Hepatocyte (in vitro differentiated cells): ENCODE measurements around the gene HDAC6. TPM values are rescaled to one million over a fixed set of nuclear protein-coding genes. Genes with fewer than 3 reads are reported as not detected.

Experiments
- DNase-seq: peaks from one replicate; pipeline ENCODE4 v3.0.0-alpha.2; 2016; ENCODE audit warnings: low spot score
- H2AFZ ChIP-seq: fragments of 200-600 bp; sonication (generic); 2 replicates; pipeline ENCODE4 v1.6.0; 2016; ENCODE audit warnings: antibody characterized with exemption, mild to moderate bottlenecking
- H3K27ac ChIP-seq: fragments of 200-600 bp; sonication (generic); 2 replicates; pipeline ENCODE4 v1.5.1; 2016; ENCODE audit warnings: mild to moderate bottlenecking
- H3K27me3 ChIP-seq: fragments of 200-600 bp; sonication (generic); 2 replicates; pipeline ENCODE4 v1.6.1; 2016
- H3K36me3 ChIP-seq: fragments of 200-600 bp; sonication (generic); replicated peaks from 2 replicates; pipeline ENCODE4 v1.5.1; 2016; ENCODE audit warnings: low read depth; ENCODE audit not compliant: insufficient read depth
- H3K4me1 ChIP-seq: fragments of 200-600 bp; sonication (generic); 2 replicates; pipeline ENCODE4 v1.5.1; 2016; ENCODE audit warnings: mild to moderate bottlenecking, moderate library complexity; ENCODE audit not compliant: insufficient read depth
- H3K4me2 ChIP-seq: fragments of 200-600 bp; sonication (generic); 2 replicates; pipeline ENCODE4 v1.6.0; 2016
- H3K4me3 ChIP-seq: fragments of 200-600 bp; sonication (generic); 2 replicates; pipeline ENCODE4 v1.5.1; 2016; ENCODE audit warnings: mild to moderate bottlenecking
- H3K79me2 ChIP-seq: fragments of 200-600 bp; sonication (generic); 2 replicates; pipeline ENCODE4 v1.6.0; 2017; ENCODE audit warnings: mild to moderate bottlenecking
- H3K9me2 ChIP-seq: fragments of 200-600 bp; sonication (generic); replicated peaks from 2 replicates; pipeline ENCODE4 v1.6.0; 2017; ENCODE audit warnings: mild to moderate bottlenecking; ENCODE audit not compliant: insufficient read depth
- H3K9me3 ChIP-seq: fragments of 200-600 bp; sonication (generic); 2 replicates; pipeline ENCODE4 v1.5.1; 2016; ENCODE audit warnings: low read depth, mild to moderate bottlenecking
- H4K20me1 ChIP-seq: fragments of 200-600 bp; sonication (generic); 2 replicates; pipeline ENCODE4 v1.6.0; 2016; ENCODE audit warnings: mild to moderate bottlenecking; ENCODE audit not compliant: insufficient read depth, poor library complexity, severe bottlenecking
- CTCF ChIP-seq: fragments of 200-600 bp; sonication (generic); IDR thresholded peaks from 2 replicates; pipeline ENCODE4 v1.5.1; 2016; ENCODE audit warnings: antibody characterized with exemption, mild to moderate bottlenecking; ENCODE audit not compliant: poor library complexity
- EZH2 ChIP-seq: fragments of 200-600 bp; sonication (generic); IDR thresholded peaks from 2 replicates; pipeline ENCODE4 v1.6.1; 2016; ENCODE audit warnings: antibody characterized with exemption, mild to moderate bottlenecking, borderline replicate concordance
- EZH2phosphoT487 ChIP-seq: fragments of 200-600 bp; sonication (generic); IDR thresholded peaks from one replicate; pipeline ENCODE4 v1.6.1; 2018; ENCODE audit warnings: antibody characterized with exemption, mild to moderate bottlenecking, low read depth, moderate library complexity; ENCODE audit not compliant: unreplicated experiment, severe bottlenecking
- WGBS: methylation state at CpG from one replicate; pipeline ENCODE4 v1.1.6; 2016; ENCODE audit warnings: low lambda C conversion rate; ENCODE audit errors: missing lambda C conversion rate; 5-methylcytosine and 5-hydroxymethylcytosine counted together
- polyA plus RNA-seq: library from polyadenylated mRNA; unstranded; fragments of >200 nt; fragmentation: Nextera tagmentation; extraction: Ambion mirVana; gene quantifications from 2 replicates; pipeline ENCODE4 v1.2.1, GENCODE V29; 2016
- total RNA-seq: library from RNA; depleted of rRNA; stranded (reverse); fragments of >200 nt; gene quantifications from 2 replicates; pipeline ENCODE4 v1.2.3, GENCODE V29; 2014

The HDAC6 gene
- total and polyA plus RNA-seq, 2 experiments from 2014 or later = 68.9 to 96.3 TPM

GRCh38 chrX:48831136-48831908, 29.5 kb downstream of the HDAC6 start:
- no peaks in the 10 kb centered on the region for H3K79me2 ChIP-seq
- no peaks in the 10 kb centered on the region for H3K9me2 ChIP-seq
- H3K4me3 ChIP-seq = no peak overlapping the region
- no peak overlapping the region for H2AFZ ChIP-seq
- H3K27me3 ChIP-seq = peaks cover 31% of the 10 kb centered on the region
- no peak for DNase-seq
- TF ChIP-seq CTCF = no peak
- TF ChIP-seq EZH2 = no peak
- TF ChIP-seq EZH2phosphoT487 = no peak
- WGBS = 46% methylated on average over 25 of the region's 58 CpGs
- H3K9me3 ChIP-seq = no peaks in the 10 kb centered on the region
- H3K4me2 ChIP-seq = peak overlapping the region; percentile 51
- no peaks in the 10 kb centered on the region for H3K36me3 ChIP-seq
- H3K27ac ChIP-seq = no peak overlapping the region
- H3K4me1 ChIP-seq = no peaks in the 10 kb centered on the region
- no peaks in the 10 kb centered on the region for H4K20me1 ChIP-seq

GRCh38 chrX:48831909-48832291, 30.0 kb downstream of the HDAC6 start:
- no peaks in the 10 kb centered on the region for H3K4me1 ChIP-seq
- 30% methylated on average over 45 of the region's 57 CpGs for WGBS
- peaks cover 31% of the 10 kb centered on the region for H3K27me3 ChIP-seq
- peak overlapping the region; percentile 51 for H3K4me2 ChIP-seq
- H3K9me2 ChIP-seq = no peaks in the 10 kb centered on the region
- no peak overlapping the region for H3K27ac ChIP-seq
- no peaks in the 10 kb centered on the region for H3K9me3 ChIP-seq
- no peak for TF ChIP-seq EZH2phosphoT487
- TF ChIP-seq CTCF = no peak
- TF ChIP-seq EZH2 = peak; percentile 49
- H4K20me1 ChIP-seq = no peaks in the 10 kb centered on the region
- no peaks in the 10 kb centered on the region for H3K79me2 ChIP-seq
- H3K36me3 ChIP-seq = no peaks in the 10 kb centered on the region
- no peak for DNase-seq
- H3K4me3 ChIP-seq = no peak overlapping the region
- no peak overlapping the region for H2AFZ ChIP-seq

- Histone ChIP-seq H3K36me3 (no peaks in the 10 kb centered on the region), H3K4me1 (no peaks in the 10 kb centered on the region), H3K9me3 (no peaks in the 10 kb centered on the region), H3K4me2 (peak overlapping the region; percentile 82), H3K79me2 (no peaks in the 10 kb centered on the region), H3K9me2 (no peaks in the 10 kb centered on the region), H4K20me1 (no peaks in the 10 kb centered on the region), H2AFZ (no peak overlapping the region), H3K27me3 (peaks cover 31% of the 10 kb centered on the region), H3K4me3 (no peak overlapping the region), H3K27ac (no peak overlapping the region)
- TF ChIP-seq EZH2phosphoT487 (no peak), CTCF (no peak), EZH2 (no peak)
- 60% methylated on average over 9 of the region's 9 CpGs for WGBS
- no peak for DNase-seq
Measured at GRCh38 chrX:48833542-48834138, 31.8 kb downstream of the HDAC6 start.
